Osteoblast (primary cell): ENCODE results near the gene PIGK. TPM values are rescaled to one million over a fixed set of nuclear protein-coding genes. Genes with fewer than 3 reads are reported as not detected.

ENCODE experiments used
- DNase-seq: peaks from one replicate; pipeline ENCODE4 v3.0.0; 2011; ENCODE audit warnings: low spot score, mixed read lengths; ENCODE audit not compliant: insufficient read length; ENCODE audit errors: missing footprints
- H2AFZ ChIP-seq: 2 replicates; pipeline ENCODE4 v1.6.0; 2011; ENCODE audit warnings: mild to moderate bottlenecking, low read length
- H3K27ac ChIP-seq: 2 replicates; pipeline ENCODE4 v1.5.1; 2011; ENCODE audit warnings: mild to moderate bottlenecking, low read depth, low read length, moderate library complexity
- H3K27me3 ChIP-seq: 2 replicates; pipeline ENCODE4 v1.6.0; 2012; ENCODE audit warnings: mild to moderate bottlenecking, control low read depth, inconsistent platforms, low read length, moderate library complexity; ENCODE audit not compliant: insufficient read depth
- H3K36me3 ChIP-seq: 2 replicates; pipeline ENCODE4 v1.5.1; 2011; ENCODE audit warnings: mild to moderate bottlenecking, low read length, control low read depth, moderate library complexity; ENCODE audit not compliant: insufficient read depth
- H3K4me1 ChIP-seq: 2 replicates; pipeline ENCODE4 v1.5.1; 2011; ENCODE audit warnings: mild to moderate bottlenecking, low read length, control low read depth, moderate library complexity; ENCODE audit not compliant: insufficient read depth
- H3K4me2 ChIP-seq: 2 replicates; pipeline ENCODE4 v1.6.0; 2011; ENCODE audit warnings: mild to moderate bottlenecking, low read length; ENCODE audit not compliant: insufficient read depth
- H3K4me3 ChIP-seq: fragments of 200-600 bp; sonication (generic); 3 replicates; pipeline ENCODE4 v1.5.1; 2012; ENCODE audit warnings: mild to moderate bottlenecking, low read length, inconsistent platforms; ENCODE audit not compliant: insufficient read depth
- H3K79me2 ChIP-seq: 2 replicates; pipeline ENCODE4 v1.6.0; 2012; ENCODE audit warnings: mild to moderate bottlenecking, low read length, control low read depth, inconsistent platforms; ENCODE audit not compliant: insufficient read depth
- H3K9me3 ChIP-seq: 2 replicates; pipeline ENCODE4 v1.5.1; 2011; ENCODE audit warnings: low read depth, low read length, control low read depth
- H4K20me1 ChIP-seq: 2 replicates; pipeline ENCODE4 v1.6.0; 2012; ENCODE audit warnings: mild to moderate bottlenecking, low read length, control low read depth; ENCODE audit not compliant: insufficient read depth
- CTCF ChIP-seq: IDR thresholded peaks from 2 replicates; pipeline ENCODE4 v1.5.1; 2011; ENCODE audit warnings: mild to moderate bottlenecking, low read depth, low read length, moderate library complexity; ENCODE audit errors: extremely low read depth
- total RNA-seq: library from RNA; depleted of rRNA; stranded (reverse); fragments of >200 nt; gene quantifications from 2 replicates; pipeline ENCODE4 v1.2.3, GENCODE V29; 2012

PIGK gene
- total RNA-seq, 1 donor = 46.3 TPM

- Histone ChIP-seq H3K9me3 (no peaks in the 10 kb centered on the region), H2AFZ (no peak overlapping the region), H4K20me1 (no peaks in the 10 kb centered on the region), H3K4me3 (no peak overlapping the region), H3K27ac (no peak overlapping the region), H3K4me2 (no peak overlapping the region), H3K79me2 (no peaks in the 10 kb centered on the region), H3K27me3 (no peaks in the 10 kb centered on the region), H3K4me1 (no peaks in the 10 kb centered on the region), H3K36me3 (no peaks in the 10 kb centered on the region)
- no peak for DNase-seq
- no peak for TF ChIP-seq CTCF
Observed at GRCh38 chr1:77238462-77238861, 19.2 kb upstream of the PIGK start.

- Histone ChIP-seq H3K4me2 (no peak overlapping the region), H3K79me2 (no peaks in the 10 kb centered on the region), H3K27me3 (no peaks in the 10 kb centered on the region), H4K20me1 (no peaks in the 10 kb centered on the region), H2AFZ (no peak overlapping the region), H3K9me3 (no peaks in the 10 kb centered on the region), H3K36me3 (no peaks in the 10 kb centered on the region), H3K4me1 (no peaks in the 10 kb centered on the region), H3K4me3 (no peak overlapping the region), H3K27ac (no peak overlapping the region)
- no peak for DNase-seq
- no peak for TF ChIP-seq CTCF
Observed at GRCh38 chr1:77234943-77235342, 15.7 kb upstream of the PIGK start.

- Histone ChIP-seq H3K9me3 (no peaks in the 10 kb centered on the region), H2AFZ (no peak overlapping the region), H3K4me1 (no peaks in the 10 kb centered on the region), H3K27ac (no peak overlapping the region), H3K79me2 (no peaks in the 10 kb centered on the region), H3K4me2 (no peak overlapping the region), H3K4me3 (no peak overlapping the region), H4K20me1 (no peaks in the 10 kb centered on the region), H3K27me3 (no peaks in the 10 kb centered on the region), H3K36me3 (no peaks in the 10 kb centered on the region)
- no peak for DNase-seq
- TF ChIP-seq CTCF = no peak
Observed at GRCh38 chr1:77234096-77234495, 14.9 kb upstream of the PIGK start.

GRCh38 chr1:77232829-77233228, 13.6 kb upstream of the PIGK start:
- no peak for TF ChIP-seq CTCF
- no peaks in the 10 kb centered on the region for H3K79me2 ChIP-seq
- no peaks in the 10 kb centered on the region for H4K20me1 ChIP-seq
- no peak overlapping the region for H2AFZ ChIP-seq
- H3K27ac ChIP-seq = no peak overlapping the region
- DNase-seq = no peak
- no peaks in the 10 kb centered on the region for H3K9me3 ChIP-seq
- no peak overlapping the region for H3K4me3 ChIP-seq
- no peak overlapping the region for H3K4me2 ChIP-seq
- H3K27me3 ChIP-seq = no peaks in the 10 kb centered on the region
- no peaks in the 10 kb centered on the region for H3K36me3 ChIP-seq
- H3K4me1 ChIP-seq = no peaks in the 10 kb centered on the region
